IPS-NIHi11 (cell line): Measurements from ENCODE around the gene MORN3.
A peak's percentile ranks its signal among the peaks of the same experiment; 100 is the strongest.
"Not testable (repeated sequence)": the region's sequence is repeated elsewhere in the genome, so short reads cannot be mapped to it uniquely, and the experiment has no call there.

Experiments used
- DNase-seq: peaks from one replicate; pipeline ENCODE4 v3.0.0; 2012; ENCODE audit warnings: mixed read lengths, low spot score

MORN3 gene

GRCh38 chr12:121669521-121669900 lies at the start of gene MORN3:
MORN3 (minus strand) TSS chr12:121669654; CDS start chr12:121669483, 171 bp downstream.
- DNase-seq: no peak

- no peak for DNase-seq
Observed at GRCh38 chr12:121718653-121719239, 49.3 kb upstream of the MORN3 start.

- peak; percentile 41 for DNase-seq
Observed at GRCh38 chr12:121717041-121717699, 47.7 kb upstream of the MORN3 start.

- DNase-seq: no peak
Observed at GRCh38 chr12:121715862-121716435, 46.5 kb upstream of the MORN3 start.

GRCh38 chr12:121715055-121715454 lies 45.6 kb upstream of the MORN3 start:
- DNase-seq: not testable (repeated sequence)

- no peak for DNase-seq
Observed at GRCh38 chr12:121713793-121714192, 44.3 kb upstream of the MORN3 start.

GRCh38 chr12:121713257-121713777 lies 43.9 kb upstream of the MORN3 start:
- no peak for DNase-seq

- peak; percentile 94 for DNase-seq
Observed at GRCh38 chr12:121712461-121713256, 43.2 kb upstream of the MORN3 start, which contains the start of gene TMEM120B. TMEM120B (plus strand) TSS chr12:121712752; CDS start chr12:121712896, 144 bp downstream.

GRCh38 chr12:121712190-121712460 lies 42.7 kb upstream of the MORN3 start:
- DNase-seq: peak; percentile 64

- DNase-seq: no peak
Observed at GRCh38 chr12:121711361-121712189, 42.1 kb upstream of the MORN3 start.

GRCh38 chr12:121709478-121709961 lies 40.1 kb upstream of the MORN3 start:
- DNase-seq: no peak

- not testable (repeated sequence) for DNase-seq
Observed at GRCh38 chr12:121709064-121709424, 39.6 kb upstream of the MORN3 start.

- no peak for DNase-seq
Observed at GRCh38 chr12:121708313-121709063, 39.0 kb upstream of the MORN3 start.

- no peak for DNase-seq
Observed at GRCh38 chr12:121705514-121705913, 36.1 kb upstream of the MORN3 start.

GRCh38 chr12:121702944-121703343 lies 33.5 kb upstream of the MORN3 start:
- DNase-seq: no peak

- DNase-seq: no peak
Observed at GRCh38 chr12:121701667-121702277, 32.3 kb upstream of the MORN3 start.

GRCh38 chr12:121697861-121698260 lies 28.4 kb upstream of the MORN3 start:
- not testable (repeated sequence) for DNase-seq

GRCh38 chr12:121697093-121697698 lies 27.7 kb upstream of the MORN3 start:
- DNase-seq: peak; percentile 39

- no peak for DNase-seq
Observed at GRCh38 chr12:121693155-121693687, 23.8 kb upstream of the MORN3 start.

- DNase-seq: not testable (repeated sequence)
Observed at GRCh38 chr12:121692744-121693143, 23.3 kb upstream of the MORN3 start.
